GM21737 (cell line): Measurements from ENCODE around the gene MGAT1.
"Not testable (repeated sequence)": the region's sequence is repeated elsewhere in the genome, so short reads cannot be mapped to it uniquely, and the experiment has no call there.

ENCODE experiments used
- ATAC-seq: cut with Tn5 transposase; IDR thresholded peaks from one replicate; pipeline ENCODE4 v1.9.1; 2021; ENCODE audit warnings: mild to moderate bottlenecking, moderate library complexity; ENCODE audit not compliant: unreplicated experiment

MGAT1 gene

DNA sequence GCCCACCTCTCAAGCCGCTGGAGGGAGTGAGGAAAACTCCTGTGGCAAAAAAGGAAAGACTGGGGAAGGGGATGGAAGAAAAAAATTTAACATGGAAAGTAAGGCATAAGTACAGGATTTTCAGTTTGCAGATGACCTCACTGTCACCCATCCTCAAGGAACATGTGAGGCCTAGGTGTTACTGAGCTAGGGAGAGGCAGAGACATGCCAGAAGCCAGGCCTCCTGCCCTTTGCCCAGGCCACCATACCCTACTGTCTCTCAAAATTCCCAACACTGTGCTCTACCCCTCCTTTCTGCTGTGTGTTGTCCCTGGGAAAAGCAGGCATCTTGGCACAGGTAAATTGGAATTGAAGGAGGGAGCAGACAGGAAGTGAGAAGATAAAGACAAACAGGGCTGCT is 4.4 kb upstream of the MGAT1 start:
- no peak for ATAC-seq

DNA sequence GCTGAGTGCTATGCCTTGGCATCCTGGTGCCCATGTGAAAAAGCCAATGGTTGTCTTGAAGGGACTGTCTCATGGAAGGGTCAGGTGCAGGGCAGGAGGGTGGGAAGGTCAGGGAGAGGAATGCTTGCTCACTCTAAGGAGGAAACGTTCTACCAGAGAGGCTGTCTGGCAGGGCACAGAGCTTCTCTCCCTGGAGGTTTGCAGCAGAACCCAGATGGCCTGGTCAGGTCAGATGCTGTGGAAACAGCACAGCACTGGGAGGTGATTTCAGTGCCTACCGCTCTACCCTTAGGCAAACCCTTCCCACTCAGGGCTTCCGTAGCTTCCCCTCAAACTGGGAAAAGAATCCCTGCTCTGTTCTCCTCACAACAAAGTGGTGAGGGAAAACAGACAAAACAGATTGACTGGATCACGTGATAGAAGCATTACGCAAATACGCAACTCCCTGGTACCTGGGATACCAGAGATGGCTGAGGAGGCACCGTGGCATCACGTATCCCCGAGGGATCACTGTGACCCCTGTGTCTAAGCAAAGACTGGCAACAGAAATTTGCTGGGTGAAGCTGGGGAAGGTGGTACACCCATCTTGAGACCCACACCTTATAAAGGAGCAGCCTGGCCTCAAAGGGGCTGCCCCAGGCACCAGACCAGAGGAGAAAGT is 3.9 kb upstream of the MGAT1 start:
- ATAC-seq = no peak

DNA sequence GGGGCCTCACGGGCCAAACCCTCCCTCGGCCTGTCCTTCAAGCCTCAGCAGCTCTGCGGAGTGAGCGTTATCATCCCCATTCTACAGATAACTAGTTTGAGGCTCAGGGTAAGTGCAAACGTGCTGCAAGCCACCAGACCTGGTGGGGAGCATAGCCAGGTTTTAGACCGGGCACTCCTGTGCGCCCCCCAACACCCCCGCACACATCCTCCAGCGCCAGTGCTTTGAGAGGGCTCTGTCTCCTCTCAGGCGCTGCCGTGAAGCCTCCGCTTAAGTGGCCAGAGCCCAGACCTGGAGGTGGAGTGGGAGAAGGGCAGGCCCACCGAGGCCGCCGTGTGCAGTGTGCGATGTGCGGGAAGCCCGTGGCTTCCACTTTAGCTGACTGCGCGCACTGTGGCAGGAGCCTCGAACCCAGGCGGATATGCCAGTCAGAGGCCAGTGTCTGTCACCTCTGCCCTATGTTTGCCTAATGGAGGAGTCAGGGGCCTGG is 1.6 kb upstream of the MGAT1 start:
- ATAC-seq = no peak

DNA sequence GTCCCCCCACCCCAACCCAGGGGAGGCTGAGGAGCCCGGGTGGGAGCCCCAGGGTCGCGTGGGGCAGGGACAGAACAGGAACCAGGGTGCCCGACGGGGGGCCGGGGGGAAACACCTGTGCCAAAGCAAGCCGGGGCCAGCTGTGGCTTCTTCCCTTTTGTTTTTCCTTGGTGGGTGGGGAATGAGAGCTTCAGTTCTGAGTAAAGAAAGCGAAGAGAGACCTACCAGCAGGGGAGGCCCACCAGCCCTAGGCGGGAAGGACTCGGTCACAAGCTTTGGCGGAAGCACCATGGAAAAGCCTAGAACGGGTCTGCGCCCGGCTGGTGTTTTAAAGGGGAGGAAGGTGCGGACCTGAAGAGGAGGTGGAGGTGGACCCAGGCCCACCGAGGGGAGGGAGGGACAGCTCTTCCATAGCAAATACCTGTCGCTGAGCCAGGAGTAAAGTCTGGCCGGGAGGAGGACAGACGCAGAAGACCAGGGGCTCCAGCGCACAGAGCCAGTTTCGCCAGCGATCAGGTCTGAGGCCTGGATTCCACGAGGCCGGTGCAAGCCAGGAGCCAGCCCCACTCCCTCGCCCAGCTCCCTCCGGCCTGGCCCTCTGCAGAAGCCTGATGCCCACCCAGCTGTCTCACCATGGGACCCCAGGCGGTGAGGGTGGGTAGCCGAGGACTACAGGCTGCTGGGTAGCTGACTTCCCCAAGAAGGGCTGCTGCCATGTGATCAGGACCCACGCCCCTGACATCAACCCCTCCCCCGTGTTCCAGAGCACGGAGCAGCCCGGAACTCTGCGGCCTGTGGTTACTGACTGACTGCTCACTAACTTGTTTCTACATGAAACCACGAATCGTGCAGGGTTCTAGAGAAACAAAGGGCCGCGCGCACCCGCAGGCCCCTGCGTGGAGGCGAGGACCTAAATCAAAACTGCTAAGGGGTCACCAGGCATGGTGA is 849 bp upstream of the MGAT1 start:
- ATAC-seq = peak; percentile 51

DNA sequence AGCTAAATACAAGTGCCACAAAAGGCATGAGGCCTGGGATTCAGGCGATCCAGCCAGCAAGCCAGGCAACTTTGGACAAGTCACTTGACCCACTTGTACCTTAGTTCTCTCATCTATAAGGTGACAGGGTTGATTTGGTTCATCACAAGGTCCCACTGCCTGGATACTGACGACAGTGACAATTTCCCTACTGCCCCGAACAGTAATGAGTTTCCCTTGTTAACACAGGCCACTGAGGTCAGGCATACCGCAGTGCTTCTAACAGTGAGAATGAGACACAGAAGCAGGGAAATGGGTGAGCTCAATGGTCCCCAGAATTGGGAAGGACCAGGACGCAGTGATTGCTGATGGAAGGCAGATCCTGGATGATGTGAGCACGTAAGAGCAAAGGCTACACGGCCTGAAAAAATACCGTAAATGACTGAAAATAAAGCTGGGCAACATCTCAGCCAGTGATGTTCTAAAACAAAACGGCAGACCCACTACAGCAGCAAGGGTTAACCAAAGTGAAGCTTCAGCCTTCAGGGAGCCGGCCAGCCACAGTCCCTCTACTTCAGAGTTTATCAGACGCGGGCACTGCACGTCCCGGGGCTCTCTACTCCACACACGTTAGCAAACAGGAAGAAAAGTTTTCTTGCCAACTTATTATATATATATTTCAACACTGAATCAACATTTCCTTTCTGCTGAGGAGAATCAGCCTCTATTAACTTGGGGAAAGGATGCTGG is 846 bp downstream of the MGAT1 start:
- ATAC-seq = no peak

DNA sequence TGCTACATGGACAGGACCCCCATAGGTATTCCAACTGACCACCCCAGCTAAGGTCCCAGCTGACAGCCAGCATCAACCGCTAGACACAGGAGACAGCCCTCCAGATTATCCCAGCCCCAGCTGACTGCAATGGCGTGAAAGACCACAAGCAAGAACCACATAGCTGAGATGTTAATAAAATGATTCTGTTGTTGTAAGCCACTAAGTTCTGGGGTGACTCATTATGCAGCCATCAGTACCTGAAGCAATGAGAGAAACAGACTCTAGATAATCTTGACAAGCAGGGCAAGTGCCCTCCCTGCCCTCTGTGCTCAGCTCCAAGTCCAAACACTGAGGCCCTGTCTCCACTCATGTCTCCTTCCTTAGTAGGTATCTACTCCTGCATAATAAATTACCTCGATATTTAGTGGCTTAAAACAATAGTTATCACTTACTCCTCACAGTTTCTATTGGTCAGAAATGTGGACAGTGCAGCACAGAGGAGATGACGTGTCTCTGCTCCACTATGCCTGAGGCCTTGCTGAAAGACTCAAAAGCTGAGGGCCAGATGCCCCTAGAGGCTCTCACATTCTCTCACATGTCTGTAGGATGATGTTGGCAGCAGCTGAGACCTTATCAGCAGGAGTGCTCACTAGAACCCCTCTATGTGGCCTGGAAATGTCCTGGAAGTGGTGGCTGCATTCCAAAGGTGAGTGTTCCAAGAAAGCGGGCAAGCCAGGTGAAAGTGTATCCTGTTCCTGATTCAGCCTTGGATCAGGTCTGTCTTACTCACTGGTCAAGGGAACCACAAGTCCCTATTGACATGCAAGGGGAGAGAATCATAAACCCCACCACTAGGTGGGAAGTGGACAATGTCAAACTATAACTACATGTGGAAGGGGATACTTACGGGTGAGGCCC is 2.5 kb downstream of the MGAT1 start:
- ATAC-seq = no peak

DNA sequence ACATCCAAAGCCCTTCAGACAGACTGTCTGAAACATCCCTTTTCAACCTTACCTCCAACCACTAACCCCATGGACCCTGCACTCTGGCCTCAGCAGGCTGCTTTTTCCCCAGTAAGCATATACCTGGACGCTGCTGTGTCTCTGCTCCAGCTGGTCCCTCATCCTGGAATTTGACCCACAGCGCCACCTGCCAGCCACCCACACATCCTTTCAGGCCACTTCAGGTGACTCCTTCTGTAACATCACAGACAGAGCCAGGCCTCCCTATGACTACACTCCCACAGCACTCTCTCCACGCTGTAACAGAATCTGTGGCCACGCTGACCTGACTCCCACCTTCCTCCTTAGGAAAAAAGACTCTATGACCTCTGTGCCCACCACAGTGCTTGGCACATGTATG is 3.4 kb downstream of the MGAT1 start:
- ATAC-seq = no peak

DNA sequence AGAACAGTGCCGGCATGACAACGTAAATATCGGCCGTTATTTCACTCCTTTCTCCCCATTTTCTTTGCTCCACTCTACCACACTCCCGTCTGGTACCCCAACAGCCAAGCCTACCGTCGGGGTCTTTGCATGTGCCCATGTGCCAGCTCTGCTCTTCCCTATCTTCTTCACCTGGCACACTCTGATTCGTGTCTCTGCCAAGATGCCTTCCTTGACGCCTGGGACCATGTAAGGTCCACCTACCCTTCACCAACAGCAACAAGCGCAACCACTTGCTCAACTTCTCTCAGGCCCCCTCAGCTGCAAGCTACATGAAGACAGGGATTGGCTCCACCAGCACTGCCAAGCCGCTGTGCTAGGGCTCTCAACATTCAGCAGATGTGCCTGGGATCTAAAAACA is 4.4 kb downstream of the MGAT1 start:
- no peak for ATAC-seq

DNA sequence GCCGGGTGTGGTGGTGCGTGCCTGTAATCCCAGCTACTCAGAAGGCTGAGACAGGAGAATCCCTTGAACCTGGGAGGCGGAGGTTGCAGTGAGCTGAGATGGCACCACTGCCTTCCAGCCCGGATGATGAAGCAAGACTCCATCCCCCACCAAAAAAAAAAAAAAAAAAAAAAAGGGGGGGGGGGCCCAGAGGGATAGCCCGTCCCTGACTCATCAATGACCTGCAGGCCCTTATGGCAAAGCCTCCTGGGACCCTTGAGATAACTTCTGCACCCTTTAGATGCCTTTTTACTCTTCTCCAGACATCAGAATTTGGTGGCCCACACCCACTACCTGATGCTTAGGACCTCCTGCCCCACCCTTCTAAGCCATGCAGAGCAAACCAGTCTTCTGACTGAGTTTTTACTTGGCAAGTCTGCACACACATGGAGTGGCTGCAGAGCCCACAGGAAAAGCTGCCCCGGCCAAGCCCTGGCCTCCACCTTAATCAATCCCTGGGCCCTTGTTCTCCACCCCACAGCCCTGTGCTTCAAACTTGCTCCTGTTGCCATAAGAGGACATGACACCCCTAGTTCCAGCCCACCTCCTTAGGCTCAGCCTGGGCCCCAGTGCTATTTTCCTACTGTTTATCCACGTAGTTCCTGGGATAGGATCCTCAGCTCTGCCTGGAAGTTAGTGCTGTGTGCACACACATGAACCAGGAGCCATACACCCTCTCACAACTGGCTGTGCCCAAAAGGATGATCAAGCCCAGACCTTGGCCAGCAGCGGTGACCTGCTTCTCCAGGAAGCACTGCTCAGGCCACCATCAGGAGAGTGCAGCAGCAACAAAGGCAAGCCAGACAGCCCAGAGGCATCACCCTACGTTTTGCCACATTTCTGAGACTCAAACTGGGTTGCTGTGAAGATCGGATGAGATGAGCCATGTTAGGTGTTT is 5.1 kb downstream of the MGAT1 start:
- ATAC-seq = no peak

DNA sequence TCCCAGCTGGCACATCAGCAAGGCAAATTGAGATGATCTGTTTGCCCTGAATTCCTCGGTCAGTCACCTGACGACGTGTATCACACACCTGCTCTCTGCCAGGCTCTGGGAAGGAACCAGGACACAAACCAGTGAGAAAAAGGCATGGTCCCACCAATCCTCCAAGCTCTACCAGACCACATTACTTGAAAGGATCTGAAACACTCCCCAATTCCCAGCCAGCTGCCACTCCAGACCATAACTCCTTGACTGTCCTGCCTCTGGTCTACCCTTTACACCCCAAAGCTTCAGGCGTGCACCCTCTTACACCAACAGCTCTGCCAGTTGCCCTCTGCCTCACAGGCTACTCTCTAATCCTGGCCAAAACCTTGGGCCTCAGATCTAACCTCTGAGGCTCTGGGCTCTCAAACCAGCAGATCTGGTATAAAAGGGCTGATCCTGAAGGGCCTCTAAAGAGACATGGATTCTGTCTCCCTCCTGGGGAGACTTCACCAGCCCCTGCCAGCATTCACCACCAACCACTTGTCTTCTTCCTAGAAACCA is 6.8 kb downstream of the MGAT1 start:
- no peak for ATAC-seq

DNA sequence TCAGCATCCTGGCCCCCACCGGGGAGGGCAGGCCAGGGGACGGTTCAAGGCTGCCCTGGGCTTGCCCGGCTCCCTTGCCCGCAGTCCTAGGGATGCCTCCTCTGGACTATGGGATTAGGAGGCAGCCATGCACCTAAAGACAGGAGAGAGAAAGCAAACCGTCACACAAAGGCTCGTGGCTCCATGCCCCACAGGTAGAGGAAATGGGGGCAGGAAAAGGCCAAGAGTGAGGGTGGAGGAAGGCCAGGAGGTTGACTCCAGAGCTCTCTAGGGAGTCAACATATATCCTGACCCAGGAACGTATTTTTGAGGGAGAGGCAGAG is 9.7 kb downstream of the MGAT1 start:
- no peak for ATAC-seq

DNA sequence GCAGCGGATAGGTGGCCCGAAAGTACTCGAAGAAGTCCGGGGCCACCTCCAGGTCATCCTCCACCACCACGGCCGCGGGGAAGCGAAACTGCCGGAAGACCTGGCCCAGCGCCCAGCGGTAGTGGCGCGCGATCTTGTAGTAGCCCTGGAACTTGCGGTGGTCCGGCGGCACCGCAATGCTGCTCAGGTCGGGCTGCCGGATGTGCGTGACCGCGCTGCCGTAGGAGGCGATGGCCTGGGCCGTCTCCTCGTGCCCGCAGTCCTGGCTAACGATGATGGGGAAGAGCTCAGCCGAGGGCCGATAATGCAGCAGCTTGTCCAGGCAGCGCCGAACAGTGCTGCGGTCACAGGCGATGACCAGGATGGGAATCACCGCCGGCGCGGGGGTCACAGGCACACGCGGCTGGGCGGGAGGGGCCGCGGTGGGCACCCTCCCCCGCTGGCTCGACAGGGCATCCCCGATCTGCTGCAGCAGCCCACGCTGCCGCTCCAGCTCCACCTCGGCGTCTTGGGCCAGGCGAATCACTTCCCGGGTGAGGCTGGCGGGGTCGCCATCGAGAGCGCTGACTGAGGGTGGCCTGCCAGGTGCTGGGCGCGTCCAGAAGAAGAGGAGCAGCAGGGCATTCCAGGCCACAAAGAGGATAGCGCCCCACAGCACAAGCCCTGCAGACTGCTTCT is 10.2 kb downstream of the MGAT1 start:
- ATAC-seq = no peak

DNA sequence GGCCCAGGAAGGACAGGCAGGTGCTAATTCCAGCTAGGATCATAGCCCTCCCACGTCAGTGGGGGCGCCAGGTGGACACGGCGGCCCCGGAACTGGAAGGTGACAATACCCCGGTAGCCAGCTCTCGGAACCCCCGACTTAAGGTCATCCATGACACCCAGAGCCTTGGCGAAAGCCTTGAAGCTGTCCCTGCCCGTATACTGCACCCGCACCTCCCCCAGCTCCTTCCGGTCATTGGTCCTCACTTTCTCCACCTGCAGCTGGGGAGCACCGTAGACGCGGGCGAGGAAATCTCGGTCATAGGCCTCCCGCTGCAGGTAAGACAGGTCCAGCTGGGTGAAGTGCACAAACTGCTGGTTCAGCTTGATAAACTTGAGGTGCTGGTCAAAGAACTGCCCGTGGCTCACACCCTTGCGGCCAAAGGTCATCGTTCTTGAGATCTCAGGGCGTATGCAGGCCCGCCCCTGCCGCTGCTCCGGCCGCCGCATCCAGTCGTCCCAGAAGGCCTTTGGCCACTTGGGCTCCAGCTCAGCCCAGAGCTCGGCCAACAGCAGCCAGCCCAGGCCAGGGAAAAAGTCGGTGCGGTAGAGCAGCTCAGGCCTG is 10.9 kb downstream of the MGAT1 start:
- no peak for ATAC-seq

DNA sequence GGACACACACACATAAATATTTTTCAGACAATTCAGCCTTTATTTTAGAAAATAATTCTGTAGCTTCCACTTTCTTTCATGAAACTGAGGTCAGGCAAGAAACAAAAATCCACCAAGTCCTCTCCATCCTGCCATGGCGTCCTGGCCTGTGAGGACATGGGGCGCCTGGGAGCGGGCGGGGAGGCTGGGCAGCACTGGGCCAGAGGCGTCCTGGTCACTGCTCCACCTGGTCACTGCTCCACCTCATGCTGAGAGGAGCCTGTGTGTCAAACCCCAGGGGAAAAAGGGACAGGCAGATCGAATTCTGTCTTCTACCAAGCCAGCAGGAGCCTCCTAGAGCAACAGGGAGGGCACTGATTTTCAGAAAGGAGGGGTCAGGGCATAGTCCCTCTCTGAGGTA is 12.1 kb downstream of the MGAT1 start:
- ATAC-seq = no peak

DNA sequence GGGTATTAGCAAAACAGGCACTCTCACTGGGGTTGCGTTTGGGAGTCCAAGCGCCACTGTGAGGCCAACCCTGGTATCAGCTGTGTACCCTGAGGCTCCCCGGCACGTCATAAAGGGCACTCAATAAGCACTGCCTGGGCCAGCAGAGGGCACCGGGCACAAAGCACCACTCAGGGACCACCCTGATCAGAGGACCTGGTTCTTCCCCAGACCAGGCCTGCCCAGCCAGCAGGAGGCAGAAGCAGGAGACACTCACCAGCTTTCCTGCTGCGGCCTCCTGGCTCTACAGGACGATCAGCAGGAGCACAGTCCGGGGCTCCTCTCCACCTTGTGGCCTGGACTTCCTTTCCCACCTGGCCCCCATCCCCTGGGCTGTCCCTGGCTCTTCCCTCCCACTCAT is 12.6 kb downstream of the MGAT1 start:
- ATAC-seq = no peak

DNA sequence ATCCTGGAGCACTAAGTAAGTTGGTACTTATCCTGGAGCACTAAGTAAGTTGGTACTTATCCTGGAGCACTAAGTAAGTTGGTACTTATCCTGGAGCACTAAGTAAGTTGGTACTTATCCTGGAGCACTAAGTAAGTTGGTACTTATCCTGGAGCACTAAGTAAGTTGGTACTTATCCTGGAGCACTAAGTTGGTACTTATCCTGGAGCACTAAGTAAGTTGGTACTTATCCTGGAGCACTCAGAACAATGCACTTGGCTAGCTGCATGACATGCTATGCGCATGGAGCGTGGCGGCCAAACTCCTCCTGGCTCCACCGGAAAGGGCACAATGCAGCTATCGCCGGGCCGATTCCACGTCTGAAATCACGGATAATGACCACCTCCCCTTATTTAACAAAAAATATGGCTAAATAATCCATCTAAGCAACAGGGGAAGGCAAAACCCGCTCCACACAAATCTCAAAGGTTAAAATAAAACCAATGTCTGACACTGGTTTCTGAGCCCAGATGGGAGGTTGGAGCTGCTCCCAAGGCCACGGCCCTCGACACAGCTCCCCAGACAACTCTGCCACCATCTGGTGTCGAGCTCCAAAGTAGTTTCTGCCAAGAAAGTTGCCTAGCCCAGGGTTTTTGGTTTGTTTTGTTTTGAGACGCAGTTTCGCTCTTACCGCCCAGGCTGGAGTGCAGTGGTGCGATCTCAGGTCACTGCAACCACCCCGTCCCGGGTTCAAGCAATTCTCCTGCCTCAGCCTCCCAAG is 13.8 kb downstream of the MGAT1 start:
- ATAC-seq = not testable (repeated sequence)

DNA sequence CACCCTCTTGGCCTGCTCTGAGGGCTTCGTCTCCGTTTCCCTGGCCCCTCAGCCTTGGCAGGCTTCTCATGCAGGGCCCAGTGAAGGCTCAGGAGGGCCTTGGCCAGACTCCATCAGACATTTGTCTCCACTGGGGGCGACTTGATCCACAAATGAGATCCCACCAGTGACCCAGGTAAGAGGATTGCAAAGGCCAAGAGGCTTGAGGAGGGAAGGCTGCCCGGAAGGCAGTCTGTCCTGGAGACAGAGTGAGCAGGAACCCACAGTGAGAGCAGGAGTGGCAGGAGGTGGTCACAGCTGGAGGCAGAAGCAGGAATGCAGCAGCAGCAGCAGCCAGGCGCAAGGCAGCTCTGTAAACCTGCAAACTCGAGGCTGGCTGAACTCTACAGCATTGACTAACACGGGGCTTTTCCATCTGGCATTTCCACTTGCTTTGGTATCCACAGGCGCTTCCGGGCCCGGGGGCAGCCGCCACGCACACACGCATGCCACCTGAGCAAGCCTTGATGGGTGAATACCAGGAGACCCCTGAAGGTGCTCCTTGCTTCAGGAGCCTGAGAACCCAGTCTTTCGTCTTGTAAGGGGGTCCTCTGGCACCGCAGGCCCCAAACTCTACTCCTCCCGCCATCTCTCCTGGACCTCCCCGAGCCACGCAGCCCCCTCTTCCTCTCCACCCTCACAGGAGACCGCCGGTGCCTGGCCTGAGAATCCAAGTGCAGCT is 14.7 kb downstream of the MGAT1 start:
- ATAC-seq = no peak
